ENCODE data around the gene COL4A2.

GRCh38 chr13:110332750-110333149, 25.7 kb downstream of the COL4A2 start:
- no peak for TF ChIP-seq CTCF (IDR thresholded peaks at IDR 0.05 in 2 of 3, conservative IDR thresholded peaks at IDR 0.05 in 1 of 3; ENCODE audit: borderline replicate concordance in 1 of 3, insufficient read depth in 1 of 3, low read depth in 2 of 3, low read length in 2 of 3)
- TF ChIP-seq RAD21 (IDR thresholded peaks at IDR 0.05; ENCODE audit: low read depth): no peak
- TF ChIP-seq EZH2 (IDR thresholded peaks at IDR 0.05): no peak
- no peak for TF ChIP-seq POLR2A (IDR thresholded peaks at IDR 0.05; ENCODE audit: borderline replicate concordance, extremely low read depth, insufficient read depth, insufficient read length)
